ENCODE results near the gene ZKSCAN8.

ZKSCAN8 gene

GRCh38 chr6:28206928-28207509, 65.3 kb downstream of the ZKSCAN8 start:
- H3K9me3 Mint-ChIP-seq: peaks cover 30% of the 10 kb centered on the region

GRCh38 chr6:28207510-28208110, 65.9 kb downstream of the ZKSCAN8 start:
- Mint-ChIP-seq H3K27me3 (ENCODE audit: low read depth) (peaks cover 86% of the 10 kb centered on the region), H3K36me3 (ENCODE audit: low read depth) (peaks cover 8% of the 10 kb centered on the region), H3K27ac (peak overlapping the region; percentile 41), H3K4me1 (ENCODE audit: low read depth) (peaks cover 26% of the 10 kb centered on the region), H3K9me3 (peaks cover 30% of the 10 kb centered on the region), H3K4me3 (peak overlapping the region; percentile 87)

More at GRCh38 chr6:28206928-28207509, 65.3 kb downstream of the ZKSCAN8 start:
- Mint-ChIP-seq H3K36me3 (ENCODE audit: low read depth) (peaks cover 8% of the 10 kb centered on the region), H3K27me3 (ENCODE audit: low read depth) (peaks cover 80% of the 10 kb centered on the region), H3K27ac (no peak overlapping the region), H3K4me3 (peak overlapping the region; percentile 87), H3K4me1 (ENCODE audit: low read depth) (peaks cover 22% of the 10 kb centered on the region)

- Mint-ChIP-seq H3K36me3 (ENCODE audit: low read depth) (peaks cover 8% of the 10 kb centered on the region), H3K4me1 (ENCODE audit: low read depth) (peaks cover 32% of the 10 kb centered on the region), H3K4me3 (peak overlapping the region; percentile 87), H3K27me3 (ENCODE audit: low read depth) (peaks cover 90% of the 10 kb centered on the region), H3K9me3 (peaks cover 30% of the 10 kb centered on the region), H3K27ac (no peak overlapping the region)
Measured at GRCh38 chr6:28208111-28208659, 66.5 kb downstream of the ZKSCAN8 start.

Measured in T-helper 1 cell treated with Interleukin-12 subunit alpha and Interleukin-12 subunit beta and Interleukin-4 antibody, amounts not matched to agents 30 μg/mL and 1 μg/mL, for 36 hours (primary cell).